Stimulated activated CD4-positive, alpha-beta T cell treated with anti-CD3 and anti-CD28 coated beads, Interleukin-2, amount 100 ng/mL, for 48 hours (primary cell): ENCODE data around the gene DCUN1D1.

ENCODE experiments used
- DNase-seq, 2 donors: peaks; one replicate each; pipeline ENCODE4 v3.0.0-alpha.2; 2020

Gene DCUN1D1

DNA sequence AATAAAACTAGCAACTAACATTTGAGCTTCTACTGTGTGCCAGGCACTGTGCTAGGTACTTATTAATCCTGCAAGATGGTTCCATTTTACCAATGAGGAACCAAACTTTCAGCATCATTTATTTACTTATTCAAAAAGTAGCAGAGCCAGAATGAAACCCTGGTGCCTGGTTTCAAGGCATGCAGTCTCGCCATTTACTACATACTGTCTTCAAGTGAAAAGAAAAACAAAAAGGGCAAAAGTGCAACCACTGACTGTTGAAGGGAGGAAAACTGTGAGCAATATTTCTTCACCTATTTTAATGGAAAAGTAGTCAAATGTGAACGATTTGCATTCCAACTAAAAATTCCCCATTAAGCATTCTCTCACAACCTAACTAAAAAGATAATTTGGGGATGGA, 8.7 kb downstream of the DCUN1D1 start:
- DNase-seq, result no peak

DNA sequence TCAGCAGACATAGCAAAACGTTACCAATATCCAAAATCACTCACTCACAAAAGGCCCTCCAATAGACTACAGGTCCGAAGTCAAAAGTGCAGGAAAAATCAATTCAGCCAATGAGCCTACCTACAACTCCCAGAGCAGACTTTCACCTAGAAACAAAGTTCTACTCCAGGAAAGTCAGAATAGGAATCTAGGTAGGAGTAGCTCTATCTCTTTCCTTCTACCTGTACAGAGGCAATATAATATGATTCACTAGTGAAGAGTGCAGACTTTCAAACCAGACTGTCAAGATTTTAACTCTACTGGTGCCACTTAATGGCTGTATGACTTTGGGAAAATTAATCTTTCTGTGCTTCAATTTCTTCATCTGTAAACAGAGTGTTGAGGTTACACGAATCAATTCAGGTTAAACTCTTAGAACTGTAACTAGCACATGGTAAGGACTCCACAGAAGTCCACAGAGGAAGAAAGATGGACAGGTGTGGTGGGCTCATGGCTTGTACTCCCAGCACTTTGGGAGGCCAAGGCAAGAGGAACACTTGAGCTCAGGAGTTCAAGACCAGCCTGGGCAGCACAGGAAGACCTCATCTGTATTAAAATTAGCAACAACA, 9.4 kb downstream of the DCUN1D1 start:
- DNase-seq, result no peak

DNA sequence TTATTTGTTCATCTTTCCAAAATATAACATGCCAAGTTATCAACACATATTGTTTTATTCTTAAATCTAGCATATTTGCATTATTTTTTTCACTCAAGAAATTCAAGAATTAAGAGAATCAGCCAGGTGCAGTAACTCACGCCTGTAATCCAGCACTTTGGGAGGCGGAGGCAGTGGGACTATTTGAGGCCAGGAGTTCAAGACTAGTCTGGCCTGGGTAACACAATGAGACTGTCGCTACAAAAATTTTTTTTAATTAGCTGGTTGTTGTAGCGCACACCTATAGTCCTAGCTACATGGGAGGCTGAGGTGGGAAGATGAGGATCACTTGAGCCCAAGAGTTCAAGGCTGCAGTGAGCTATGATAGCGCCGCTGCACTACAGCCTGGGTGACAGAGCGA, 10.5 kb downstream of the DCUN1D1 start:
- DNase-seq, result no peak

DNA sequence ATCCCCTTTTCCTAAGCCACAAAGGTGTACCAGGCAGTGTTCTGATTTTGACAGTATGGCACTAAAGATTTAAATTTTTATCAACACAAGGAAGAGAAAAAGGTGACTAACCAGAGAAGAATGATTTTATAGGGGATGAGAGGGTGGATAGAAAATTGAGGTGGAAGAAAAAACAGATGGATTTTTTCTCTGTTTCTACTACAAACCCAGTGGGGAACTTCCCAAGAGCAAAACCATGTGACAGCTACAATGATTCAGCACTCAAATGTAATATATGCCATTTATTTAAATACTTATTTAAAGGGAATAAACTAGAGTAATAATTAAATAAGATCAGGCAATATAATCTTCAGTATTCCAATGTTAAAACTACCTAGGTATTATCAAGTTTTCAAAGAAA, 11.1 kb downstream of the DCUN1D1 start:
- DNase-seq, result no peak

DNA sequence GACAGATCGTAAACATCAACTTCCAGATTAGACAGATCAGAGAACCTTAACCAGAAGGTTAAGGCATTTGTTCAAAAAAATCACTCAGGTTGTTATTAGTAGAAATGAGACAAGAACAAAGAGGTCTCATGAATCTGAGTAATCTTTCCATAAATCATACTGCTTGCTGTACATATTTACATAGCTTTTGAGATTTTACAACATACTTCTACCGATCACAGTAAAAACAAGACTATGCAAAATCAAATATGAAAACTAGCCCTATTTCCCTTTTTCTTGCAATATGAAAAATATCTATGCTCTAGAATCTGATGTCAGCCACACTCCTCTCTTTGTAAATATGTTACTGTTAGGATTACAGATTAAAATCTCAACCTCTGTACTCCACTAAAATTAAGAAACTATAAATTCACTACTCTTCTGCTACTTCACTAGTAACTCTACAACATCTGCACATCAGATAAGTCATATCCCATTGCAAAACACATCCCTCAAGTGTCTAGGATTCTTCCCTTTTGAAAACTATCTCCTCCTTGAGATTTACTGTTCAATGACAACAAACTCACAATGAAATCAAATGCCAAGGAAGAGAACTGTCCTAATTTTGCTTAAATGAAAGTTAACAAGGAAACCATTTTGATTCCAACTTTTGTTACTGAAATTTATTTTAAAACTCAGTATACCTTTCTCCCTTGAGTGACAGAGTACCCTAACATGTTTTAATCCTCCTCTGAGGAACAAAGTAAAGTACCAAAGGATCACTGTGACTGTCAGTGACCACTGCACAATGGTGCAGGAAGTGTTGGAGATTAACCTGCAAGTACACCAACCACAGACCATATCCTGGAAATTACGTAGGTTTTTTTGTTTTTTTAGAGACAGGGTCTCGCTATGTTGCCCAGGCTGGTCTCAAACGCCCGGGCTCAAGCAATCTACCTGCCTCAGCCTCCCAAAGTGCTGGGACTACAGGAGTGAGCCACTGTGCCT, 12.8 kb downstream of the DCUN1D1 start:
- DNase-seq, result no peak

DNA sequence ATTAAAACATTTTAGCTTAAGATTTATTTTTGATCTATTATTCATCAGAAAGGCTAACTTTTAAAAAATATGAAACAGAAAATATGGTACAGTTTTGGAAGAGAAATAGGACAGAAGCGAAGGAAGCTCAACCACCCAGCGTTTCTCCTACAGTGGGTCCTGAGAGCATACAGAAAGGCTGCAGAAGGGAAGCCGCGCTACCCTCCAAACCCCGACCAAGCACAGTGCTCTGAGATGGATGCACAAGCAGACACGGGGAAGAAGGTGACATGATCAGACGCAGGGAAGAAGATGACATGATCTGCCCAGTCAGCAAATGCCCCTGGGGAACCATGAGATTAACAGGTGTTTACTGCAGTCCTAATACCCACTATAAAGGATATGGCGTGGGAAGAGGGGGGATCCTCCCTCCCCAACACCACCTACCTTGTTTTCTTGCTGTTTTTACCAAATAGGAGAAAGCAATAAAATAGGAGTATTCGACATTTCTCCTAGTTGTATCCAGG, 14.4 kb downstream of the DCUN1D1 start:
- no peak for DNase-seq

DNA sequence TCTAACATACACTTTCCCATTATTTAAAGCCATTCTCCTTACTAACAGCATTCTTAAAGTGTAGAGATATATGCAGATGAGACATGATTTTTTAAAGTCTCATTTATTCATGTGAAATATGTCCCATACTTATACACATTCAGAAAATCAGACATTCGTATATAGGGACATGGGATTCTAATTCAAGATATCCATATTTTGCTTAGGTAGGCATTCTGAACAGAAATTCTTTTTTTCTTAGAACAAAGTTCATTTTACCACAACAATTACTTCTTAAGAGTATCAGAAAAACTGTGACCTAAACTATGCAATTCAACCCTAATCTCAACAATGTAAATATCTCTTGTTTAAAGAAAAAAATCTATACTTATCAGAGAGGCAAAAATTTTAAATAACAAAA, 16.2 kb downstream of the DCUN1D1 start:
- DNase-seq, result no peak

DNA sequence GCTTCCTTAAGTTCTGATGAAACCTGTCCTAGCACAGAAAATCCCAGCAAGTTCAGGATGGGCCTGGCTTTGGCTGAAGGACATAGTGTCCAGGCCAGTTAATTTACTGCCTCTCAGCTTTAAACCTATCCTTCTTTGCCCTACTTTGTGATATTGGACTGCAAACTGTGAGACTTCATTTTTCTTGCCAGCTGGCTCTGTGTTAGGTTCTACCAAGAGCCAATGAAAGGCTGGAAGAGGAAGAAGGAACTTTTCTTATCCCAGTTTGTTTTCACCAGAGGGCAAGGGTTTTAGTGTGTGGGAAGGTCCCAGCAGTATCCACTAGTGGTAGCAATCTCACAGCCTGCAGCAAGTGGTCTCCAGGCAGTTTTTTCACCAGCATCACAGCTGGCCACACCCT, 18.2 kb downstream of the DCUN1D1 start:
- DNase-seq, result no peak

DNA sequence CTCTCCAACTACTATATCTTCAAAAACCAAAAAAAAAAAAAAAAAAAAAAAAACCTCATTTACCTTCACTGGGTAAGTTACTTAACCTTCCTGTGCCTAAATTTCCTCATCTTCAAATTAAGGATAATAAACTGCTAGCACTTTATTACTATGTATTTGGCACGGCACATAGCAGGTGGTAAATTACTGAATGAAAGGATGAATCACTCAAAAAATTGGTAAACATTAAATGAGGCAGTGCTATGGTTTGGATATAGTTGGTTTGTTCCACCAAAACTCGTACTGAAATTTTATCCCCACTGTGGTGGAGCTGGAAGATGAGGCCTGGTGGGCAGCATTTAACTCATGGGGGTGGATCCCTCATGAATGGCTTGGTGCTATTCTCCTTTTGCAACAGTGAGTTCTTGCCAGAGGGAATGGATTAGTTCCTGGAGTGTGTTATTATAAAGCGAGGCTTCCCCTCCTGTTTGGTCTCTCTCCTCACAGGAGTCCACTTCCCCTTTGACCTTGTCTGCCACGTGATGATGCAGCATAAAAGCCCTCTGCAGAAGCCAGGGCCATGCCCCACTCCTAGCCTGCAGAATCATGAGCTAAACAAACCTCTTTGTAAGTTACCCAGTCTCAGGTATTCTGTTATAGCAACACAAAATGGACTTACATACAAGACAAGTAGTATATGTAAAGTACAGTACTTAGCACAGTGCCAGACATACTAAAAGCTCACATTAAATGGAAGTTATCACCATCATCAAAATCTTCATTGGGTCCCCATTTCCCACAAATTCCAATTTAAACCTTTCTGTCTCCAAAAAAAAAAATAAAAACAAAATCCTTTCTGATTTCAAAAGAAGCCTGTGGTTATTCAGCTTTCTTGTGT, 20.6 kb downstream of the DCUN1D1 start:
- DNase-seq, result no peak

DNA sequence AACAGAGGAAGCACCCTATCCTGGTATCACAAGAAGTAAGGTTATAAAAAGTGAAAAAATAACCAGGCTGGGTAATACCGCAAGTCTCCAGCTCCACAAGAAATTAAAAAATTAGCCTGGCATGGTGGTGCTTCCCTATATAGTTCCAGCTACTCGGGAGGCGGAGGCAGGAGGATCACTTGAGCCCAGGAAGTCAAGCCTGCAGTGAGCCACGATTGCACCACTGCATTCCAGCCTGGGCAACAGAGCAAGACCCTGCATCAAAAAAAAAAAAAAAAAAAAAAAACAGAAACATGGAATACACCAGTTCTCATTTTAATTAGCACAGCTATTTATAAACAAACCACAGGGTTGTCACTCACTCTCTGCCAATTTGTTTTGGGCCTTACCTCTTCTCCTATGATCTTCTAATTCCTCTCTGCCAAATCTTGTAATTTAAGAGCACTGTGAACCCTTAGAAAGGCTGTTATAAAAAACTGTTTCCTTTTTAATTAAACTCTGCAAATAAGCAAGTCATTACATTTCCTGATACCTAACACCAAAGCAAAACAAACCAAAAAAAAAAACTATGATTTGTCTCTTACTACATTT, 22.6 kb downstream of the DCUN1D1 start:
- DNase-seq, result no peak

DNA sequence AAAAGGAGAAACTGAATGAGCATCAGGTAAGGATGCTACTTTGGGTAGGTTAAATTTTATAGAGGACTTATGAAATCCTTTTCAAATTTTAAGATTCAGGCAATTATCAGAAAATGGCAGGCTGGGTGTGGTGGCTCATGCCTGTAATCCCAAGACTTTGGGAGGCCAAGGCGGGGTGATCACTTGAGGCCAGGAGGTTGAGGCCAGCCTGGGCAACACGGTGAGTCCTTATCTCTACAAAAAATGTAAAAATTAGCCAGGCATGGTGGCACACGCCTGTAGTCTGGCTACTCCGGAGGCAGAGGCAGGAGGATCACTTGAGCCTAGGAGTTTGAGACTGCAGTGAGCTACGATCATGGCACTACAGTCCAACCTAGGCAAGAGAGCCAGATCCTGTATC, 23.1 kb downstream of the DCUN1D1 start:
- DNase-seq, result no peak

DNA sequence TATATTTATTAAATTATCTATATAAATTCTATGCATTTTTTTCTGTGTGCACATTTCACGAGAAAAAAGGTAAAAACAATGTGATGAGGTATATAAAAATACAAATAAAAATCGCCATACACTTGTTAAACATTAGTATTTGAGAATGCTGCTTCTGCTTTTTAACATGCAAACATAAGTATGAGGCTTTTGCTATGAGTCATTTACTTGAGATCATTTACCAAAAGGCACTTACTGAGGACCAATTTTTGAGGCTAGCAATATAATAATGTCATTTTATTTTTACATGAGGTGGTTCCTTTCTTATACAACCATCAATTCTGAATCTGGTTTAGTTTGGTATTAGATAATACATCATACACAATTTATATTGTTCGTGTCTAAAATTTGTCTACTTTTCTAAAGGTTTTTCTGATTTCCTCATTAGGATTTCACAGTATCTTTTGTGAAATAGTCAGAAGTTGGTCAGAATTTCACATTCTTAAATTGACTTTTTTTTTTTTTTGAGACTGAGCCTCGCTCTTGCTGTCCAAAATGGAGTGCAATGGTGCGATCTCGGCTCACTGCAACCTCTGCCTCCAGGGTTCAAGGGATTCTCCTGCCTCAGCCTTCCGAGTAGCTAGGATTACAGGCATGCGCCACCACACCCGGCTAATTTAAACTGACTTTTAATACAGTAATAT, 25.6 kb downstream of the DCUN1D1 start:
- DNase-seq, result no peak

DNA sequence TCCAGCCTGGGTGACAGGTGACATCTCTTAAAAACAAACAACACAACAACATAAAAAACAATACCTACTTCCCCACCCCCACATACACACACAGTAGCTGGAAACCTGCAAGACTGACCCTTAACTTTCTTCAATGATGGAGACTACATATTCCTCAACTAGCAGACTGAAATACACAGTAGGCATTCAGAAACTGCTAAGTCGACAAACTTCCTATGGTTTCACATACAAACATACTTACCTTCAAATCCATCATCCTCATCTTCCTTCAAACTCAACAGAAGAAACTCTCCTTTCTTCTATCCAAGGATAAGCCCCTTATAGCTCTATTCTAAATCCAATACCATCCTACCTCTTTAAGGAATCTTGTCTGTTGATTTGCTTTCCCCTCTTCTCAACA, 30.6 kb downstream of the DCUN1D1 start:
- no peak for DNase-seq

DNA sequence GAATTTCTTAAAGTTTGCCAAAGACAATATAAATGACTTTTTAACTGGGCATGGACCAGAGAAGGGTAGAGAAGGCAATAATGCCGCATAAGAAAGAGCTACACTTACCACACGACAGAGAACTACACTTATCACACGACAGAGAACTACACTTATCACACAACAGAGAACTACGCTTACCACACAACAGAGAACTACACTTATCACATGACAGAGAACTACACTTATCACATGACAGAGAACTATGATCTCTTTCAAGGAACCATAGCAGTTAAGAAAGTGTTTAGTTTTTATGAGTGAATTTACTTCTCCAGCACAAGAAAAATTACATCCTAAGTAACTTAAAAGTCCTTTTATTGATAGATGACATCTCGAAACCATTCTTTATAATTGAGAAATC, 32.0 kb downstream of the DCUN1D1 start:
- no peak for DNase-seq

DNA sequence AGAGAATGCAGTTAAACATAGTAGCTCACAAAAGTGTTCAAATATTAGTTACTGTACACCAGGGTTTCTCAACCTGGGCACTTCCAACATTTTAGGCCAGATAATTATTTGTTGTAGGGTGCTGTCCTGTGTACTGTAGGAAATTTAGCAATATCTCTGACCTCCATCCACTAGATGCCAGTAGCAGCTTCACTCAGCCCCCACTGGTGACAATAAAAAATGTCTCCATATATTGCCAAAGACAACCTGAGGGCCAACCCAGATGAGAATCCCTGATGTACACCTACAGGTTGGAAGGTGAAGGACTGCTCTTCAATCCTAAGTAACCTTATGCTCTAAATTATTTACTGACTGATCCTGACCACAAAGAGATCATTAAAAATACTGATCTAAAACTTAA, 32.5 kb downstream of the DCUN1D1 start:
- no peak for DNase-seq

DNA sequence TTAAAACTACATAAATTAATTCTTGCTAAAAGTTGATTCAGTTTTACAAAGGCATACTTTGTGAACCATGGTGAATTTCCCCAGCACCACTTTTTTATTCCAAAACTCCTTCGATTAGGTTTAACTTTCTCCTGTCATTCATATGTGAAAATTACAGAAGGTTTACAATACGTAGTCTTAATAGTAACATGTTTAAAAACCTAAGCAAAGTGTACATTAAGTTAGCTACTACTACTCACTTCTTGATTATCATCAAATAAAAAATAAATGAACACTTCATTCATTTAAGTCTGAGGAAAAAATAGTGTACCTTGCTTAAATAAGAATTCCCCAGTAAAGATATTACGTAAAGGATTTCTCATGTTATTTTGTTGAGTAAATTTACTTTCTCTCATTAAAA, 38.6 kb downstream of the DCUN1D1 start:
- DNase-seq, result no peak

DNA sequence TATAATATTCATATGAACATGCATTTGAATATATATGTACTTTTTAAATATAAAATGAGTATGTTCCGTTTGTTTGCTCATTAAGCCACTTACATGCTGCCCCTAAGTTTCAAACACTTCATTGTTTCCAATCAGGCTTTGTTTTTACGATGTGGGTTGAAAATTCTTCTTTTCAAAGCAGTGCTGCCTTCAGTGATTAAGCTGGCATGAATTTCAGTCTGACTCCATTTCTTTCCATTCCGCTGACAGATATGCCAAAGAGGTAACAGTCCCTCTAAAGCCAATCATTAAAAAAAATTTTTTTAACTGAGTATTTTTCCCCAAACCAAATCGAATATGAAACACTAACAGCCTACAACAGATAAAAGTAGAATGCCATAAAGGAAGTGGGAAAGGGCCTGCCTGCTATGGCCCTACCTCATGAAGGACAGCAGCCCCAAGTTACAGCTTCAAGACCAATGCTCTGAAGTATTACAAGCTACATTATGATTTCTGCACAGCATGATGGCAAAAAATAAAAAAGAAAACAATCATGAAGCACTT, 40.0 kb downstream of the DCUN1D1 start:
- DNase-seq, result no peak

DNA sequence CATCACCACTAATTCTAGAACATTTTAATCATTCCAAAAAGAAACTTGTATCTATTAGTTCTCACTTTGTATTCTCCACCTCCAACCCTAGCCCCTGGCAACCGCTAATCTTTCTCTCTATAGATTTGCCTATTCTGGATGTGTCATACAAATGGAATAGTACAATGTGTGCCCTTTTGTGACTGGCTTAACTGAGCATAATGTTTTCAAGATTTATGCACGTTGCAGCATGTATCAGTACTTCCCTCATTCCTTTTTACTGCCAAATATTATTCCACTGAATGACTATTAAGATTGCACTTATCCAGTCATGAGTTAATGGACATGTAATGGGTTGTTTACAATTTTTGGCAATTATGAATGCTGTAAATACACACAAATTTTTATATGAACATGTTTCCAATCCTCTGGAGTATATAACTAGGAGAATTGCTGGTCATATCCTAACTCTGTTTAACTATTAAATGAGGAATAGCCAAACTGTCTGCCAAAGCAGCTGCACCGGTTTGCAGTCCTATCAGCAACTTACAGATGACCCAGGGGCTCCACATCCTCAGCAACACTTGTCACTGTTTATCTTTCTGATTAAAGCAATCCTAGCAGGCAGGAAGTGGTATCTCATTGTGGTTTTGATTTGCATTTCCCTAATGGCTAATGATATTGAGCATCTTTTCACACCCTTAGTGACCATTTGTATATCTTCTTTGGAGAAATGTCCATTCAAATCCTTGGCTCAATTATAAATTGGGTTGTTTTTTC, 42.9 kb downstream of the DCUN1D1 start:
- DNase-seq, result no peak

DNA sequence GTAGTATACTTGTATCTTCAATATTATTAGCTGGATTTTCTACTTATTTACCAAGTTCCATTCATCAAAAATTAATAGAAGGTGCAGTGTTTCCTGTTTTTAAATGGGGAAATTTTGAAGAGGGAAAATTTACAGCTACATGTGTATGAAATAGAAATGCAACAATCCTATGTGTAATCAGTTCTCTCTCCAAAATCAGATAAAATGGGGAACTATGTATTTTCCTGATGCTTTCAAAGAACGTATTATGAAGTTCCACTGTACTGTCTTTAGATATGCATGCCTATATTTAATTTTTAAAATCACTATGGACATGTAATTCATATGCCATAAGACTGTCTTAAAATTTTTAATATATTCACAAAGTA, 43.4 kb downstream of the DCUN1D1 start:
- DNase-seq, result no peak

DNA sequence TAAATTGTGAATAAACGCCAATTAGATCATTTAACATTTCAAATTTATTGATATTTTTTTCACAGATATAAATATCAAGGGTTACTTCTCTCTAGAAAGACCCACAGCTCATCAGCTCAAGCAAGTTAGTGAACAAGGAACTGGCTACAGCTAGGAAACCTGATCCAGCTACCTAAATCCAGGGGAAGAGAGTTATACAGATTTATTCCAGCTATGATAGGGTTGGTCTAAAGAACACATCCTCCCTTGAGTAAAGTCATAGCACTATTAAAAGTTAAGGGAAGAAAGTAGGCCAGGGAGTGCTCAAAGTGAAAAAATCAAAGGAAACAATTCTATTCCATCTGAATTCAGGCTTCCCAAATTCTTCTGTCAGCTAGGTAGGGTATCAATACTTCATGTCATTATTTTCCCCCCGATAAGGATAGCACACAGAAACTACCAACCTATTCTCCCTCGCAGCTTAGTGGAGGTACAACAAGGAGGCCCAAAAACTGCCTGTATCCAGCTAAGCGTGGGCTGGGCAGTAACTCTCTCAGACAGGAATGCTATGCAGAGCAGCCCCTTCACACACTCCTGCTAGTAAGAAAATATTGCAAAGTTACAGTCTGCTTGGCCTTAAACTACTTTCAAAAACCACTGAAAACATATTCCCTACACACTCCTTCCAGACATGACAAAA, 44.0 kb downstream of the DCUN1D1 start:
- DNase-seq, result no peak

DNA sequence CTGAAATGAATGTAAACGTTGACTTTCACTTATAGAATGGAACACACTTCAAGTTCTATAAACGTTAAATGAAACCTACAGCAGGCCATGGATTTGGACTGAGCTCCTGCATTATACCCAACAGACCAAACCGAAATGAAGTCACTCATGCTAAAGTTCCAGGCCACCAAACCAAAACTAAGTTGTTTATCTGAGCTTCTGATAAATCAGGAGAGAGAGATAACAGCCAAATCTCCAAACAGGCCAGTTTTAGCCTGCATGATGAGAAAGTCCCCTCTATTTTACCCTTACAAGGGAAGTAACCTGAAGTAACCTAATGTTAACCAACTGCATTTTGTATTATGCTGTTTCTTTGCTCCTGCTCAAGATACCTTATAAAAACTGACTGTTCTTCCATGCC, 44.5 kb downstream of the DCUN1D1 start:
- no peak for DNase-seq
